Activated naive CD8-positive, alpha-beta T cell treated with anti-CD3 and anti-CD28 coated beads for 36 hours (primary cell): ENCODE data around the gene MTSS2. TPM values are rescaled to one million over a fixed set of nuclear protein-coding genes. Genes with fewer than 3 reads are reported as not detected.

Experiments
- DNase-seq: peaks from one replicate; pipeline ENCODE4 v3.0.0; 2021
- H3K27ac Mint-ChIP-seq: one replicate; pipeline ENCODE4 v1.8.0; 2022; ENCODE audit warnings: mild to moderate bottlenecking, moderate library complexity, mixed read lengths
- H3K27me3 Mint-ChIP-seq: one replicate; pipeline ENCODE4 v1.8.0; 2022; ENCODE audit warnings: mild to moderate bottlenecking, mixed read lengths
- H3K36me3 Mint-ChIP-seq: one replicate; pipeline ENCODE4 v1.8.0; 2021; ENCODE audit warnings: mild to moderate bottlenecking, mixed read lengths
- H3K4me1 Mint-ChIP-seq: one replicate; pipeline ENCODE4 v1.8.0; 2021; ENCODE audit warnings: mixed read lengths
- H3K4me3 Mint-ChIP-seq: one replicate; pipeline ENCODE4 v1.8.0; 2022; ENCODE audit warnings: mild to moderate bottlenecking, moderate library complexity, mixed read lengths
- H3K9me3 Mint-ChIP-seq: one replicate; pipeline ENCODE4 v1.8.0; 2022; ENCODE audit warnings: mixed read lengths
- total RNA-seq, 2 experiments: library from RNA; stranded (reverse); gene quantifications; one replicate each; pipeline ENCODE4 v1.2.3, GENCODE V29; 2021

Gene MTSS2
- total RNA-seq, 2 experiments from 2014 or later: 6.9 to 9.2 TPM

- Mint-ChIP-seq H3K27ac (no peak overlapping the region), H3K36me3 (peaks cover 9% of the 10 kb centered on the region), H3K4me3 (no peak overlapping the region), H3K4me1 (no peaks in the 10 kb centered on the region), H3K27me3 (no peaks in the 10 kb centered on the region), H3K9me3 (no peaks in the 10 kb centered on the region)
- no peak for DNase-seq
Observed at GRCh38 chr16:70663524-70664324, 22.1 kb downstream of the MTSS2 start.

- H3K4me3 Mint-ChIP-seq: no peak overlapping the region
- no peaks in the 10 kb centered on the region for H3K27me3 Mint-ChIP-seq
- DNase-seq: no peak
- no peak overlapping the region for H3K27ac Mint-ChIP-seq
- H3K36me3 Mint-ChIP-seq: peaks cover 5% of the 10 kb centered on the region
- H3K4me1 Mint-ChIP-seq: no peaks in the 10 kb centered on the region
- H3K9me3 Mint-ChIP-seq: no peaks in the 10 kb centered on the region
Observed at GRCh38 chr16:70662991-70663523, 22.8 kb downstream of the MTSS2 start.

- no peaks in the 10 kb centered on the region for H3K4me1 Mint-ChIP-seq
- no peaks in the 10 kb centered on the region for H3K9me3 Mint-ChIP-seq
- H3K36me3 Mint-ChIP-seq: peaks cover 5% of the 10 kb centered on the region
- no peaks in the 10 kb centered on the region for H3K27me3 Mint-ChIP-seq
- no peak overlapping the region for H3K4me3 Mint-ChIP-seq
- no peak overlapping the region for H3K27ac Mint-ChIP-seq
- DNase-seq: no peak
Observed at GRCh38 chr16:70661918-70662641, 23.8 kb downstream of the MTSS2 start.

GRCh38 chr16:70661534-70661917 is 24.3 kb downstream of the MTSS2 start:
- DNase-seq: no peak
- no peaks in the 10 kb centered on the region for H3K9me3 Mint-ChIP-seq
- H3K27me3 Mint-ChIP-seq: no peaks in the 10 kb centered on the region
- H3K36me3 Mint-ChIP-seq: peaks cover 5% of the 10 kb centered on the region
- no peak overlapping the region for H3K4me3 Mint-ChIP-seq
- no peaks in the 10 kb centered on the region for H3K4me1 Mint-ChIP-seq
- H3K27ac Mint-ChIP-seq: no peak overlapping the region

- H3K4me1 Mint-ChIP-seq: no peaks in the 10 kb centered on the region
- DNase-seq: no peak
- H3K27ac Mint-ChIP-seq: no peak overlapping the region
- no peaks in the 10 kb centered on the region for H3K27me3 Mint-ChIP-seq
- H3K4me3 Mint-ChIP-seq: no peak overlapping the region
- peaks cover 1% of the 10 kb centered on the region for H3K36me3 Mint-ChIP-seq
- no peaks in the 10 kb centered on the region for H3K9me3 Mint-ChIP-seq
Observed at GRCh38 chr16:70660672-70661350, 25.0 kb downstream of the MTSS2 start.

GRCh38 chr16:70659953-70660671 is 25.7 kb downstream of the MTSS2 start:
- Mint-ChIP-seq H3K36me3 (no peaks in the 10 kb centered on the region), H3K27me3 (no peaks in the 10 kb centered on the region), H3K9me3 (no peaks in the 10 kb centered on the region), H3K4me1 (no peaks in the 10 kb centered on the region), H3K4me3 (no peak overlapping the region), H3K27ac (no peak overlapping the region)
- DNase-seq: no peak

- Mint-ChIP-seq H3K4me1 (no peaks in the 10 kb centered on the region), H3K27ac (no peak overlapping the region), H3K9me3 (no peaks in the 10 kb centered on the region), H3K36me3 (no peaks in the 10 kb centered on the region), H3K27me3 (no peaks in the 10 kb centered on the region), H3K4me3 (no peak overlapping the region)
- no peak for DNase-seq
Observed at GRCh38 chr16:70659546-70659945, 26.3 kb downstream of the MTSS2 start.

GRCh38 chr16:70658921-70659320 is 26.9 kb downstream of the MTSS2 start:
- Mint-ChIP-seq H3K27ac (no peak overlapping the region), H3K4me1 (no peaks in the 10 kb centered on the region)

GRCh38 chr16:70657956-70658355 is 27.9 kb downstream of the MTSS2 start:
- Mint-ChIP-seq H3K27me3 (no peaks in the 10 kb centered on the region), H3K4me1 (no peaks in the 10 kb centered on the region), H3K36me3 (no peaks in the 10 kb centered on the region), H3K9me3 (no peaks in the 10 kb centered on the region), H3K27ac (no peak overlapping the region), H3K4me3 (no peak overlapping the region)
- no peak for DNase-seq

More at GRCh38 chr16:70658921-70659320, 26.9 kb downstream of the MTSS2 start:
- no peak overlapping the region for H3K4me3 Mint-ChIP-seq
- H3K36me3 Mint-ChIP-seq: no peaks in the 10 kb centered on the region
- H3K27me3 Mint-ChIP-seq: no peaks in the 10 kb centered on the region
- no peaks in the 10 kb centered on the region for H3K9me3 Mint-ChIP-seq
- DNase-seq: no peak

GRCh38 chr16:70656712-70657263 is 29.1 kb downstream of the MTSS2 start:
- Mint-ChIP-seq H3K4me1 (no peaks in the 10 kb centered on the region), H3K27me3 (no peaks in the 10 kb centered on the region), H3K36me3 (no peaks in the 10 kb centered on the region), H3K9me3 (no peaks in the 10 kb centered on the region), H3K27ac (no peak overlapping the region), H3K4me3 (no peak overlapping the region)
- no peak for DNase-seq

GRCh38 chr16:70656065-70656711 is 29.7 kb downstream of the MTSS2 start:
- Mint-ChIP-seq H3K9me3 (no peaks in the 10 kb centered on the region), H3K4me1 (no peaks in the 10 kb centered on the region), H3K27me3 (no peaks in the 10 kb centered on the region), H3K36me3 (no peaks in the 10 kb centered on the region), H3K27ac (no peak overlapping the region), H3K4me3 (no peak overlapping the region)
- DNase-seq: no peak

GRCh38 chr16:70653809-70654771 is 31.8 kb downstream of the MTSS2 start:
- Mint-ChIP-seq H3K36me3 (no peaks in the 10 kb centered on the region), H3K27me3 (no peaks in the 10 kb centered on the region), H3K4me3 (peak overlapping the region; percentile 57), H3K4me1 (no peaks in the 10 kb centered on the region), H3K27ac (no peak overlapping the region), H3K9me3 (no peaks in the 10 kb centered on the region)
- peak; percentile 73 for DNase-seq

GRCh38 chr16:70653406-70653805 is 32.4 kb downstream of the MTSS2 start:
- Mint-ChIP-seq H3K4me3 (no peak overlapping the region), H3K36me3 (no peaks in the 10 kb centered on the region), H3K27ac (no peak overlapping the region), H3K4me1 (no peaks in the 10 kb centered on the region), H3K27me3 (no peaks in the 10 kb centered on the region), H3K9me3 (no peaks in the 10 kb centered on the region)
- no peak for DNase-seq
